IgD-negative memory B cell (primary cell): ENCODE measurements around the gene ATP6V1A. TPM values are rescaled to one million over a fixed set of nuclear protein-coding genes. Genes with fewer than 3 reads are reported as not detected.

Source experiments
- polyA plus RNA-seq: library from polyadenylated mRNA; unstranded; fragments of 300-500 nt; fragmentation: Illumina TruSeq; gene quantifications from one replicate; pipeline ENCODE4 v1.2.3, GENCODE V29; 2021

The ATP6V1A gene
- polyA plus RNA-seq, 1 donor from 2014 or later: 26.7 TPM

Other genes with a start within 250 kb of the ATP6V1A start
- 4.3 TPM for gene SPICE1, start 231.9 kb upstream of the ATP6V1A start, polyA plus RNA-seq
- 47.5 TPM for gene SIDT1, start 214.5 kb upstream of the ATP6V1A start, polyA plus RNA-seq
- gene USF3, start 50.4 kb upstream of the ATP6V1A start, polyA plus RNA-seq: 7.4 TPM
- 104 TPM for gene NAA50, start 786 bp upstream of the ATP6V1A start, polyA plus RNA-seq
- 11.8 TPM for gene GRAMD1C, start 91.8 kb downstream of the ATP6V1A start, polyA plus RNA-seq
- 4.1 TPM for gene ZDHHC23, start 201.0 kb downstream of the ATP6V1A start, polyA plus RNA-seq